ENCODE data around the gene CERS6.
"Not testable (repeated sequence)": the region's sequence is repeated elsewhere in the genome, so short reads cannot be mapped to it uniquely, and the experiment has no call there.

CERS6 gene

DNA sequence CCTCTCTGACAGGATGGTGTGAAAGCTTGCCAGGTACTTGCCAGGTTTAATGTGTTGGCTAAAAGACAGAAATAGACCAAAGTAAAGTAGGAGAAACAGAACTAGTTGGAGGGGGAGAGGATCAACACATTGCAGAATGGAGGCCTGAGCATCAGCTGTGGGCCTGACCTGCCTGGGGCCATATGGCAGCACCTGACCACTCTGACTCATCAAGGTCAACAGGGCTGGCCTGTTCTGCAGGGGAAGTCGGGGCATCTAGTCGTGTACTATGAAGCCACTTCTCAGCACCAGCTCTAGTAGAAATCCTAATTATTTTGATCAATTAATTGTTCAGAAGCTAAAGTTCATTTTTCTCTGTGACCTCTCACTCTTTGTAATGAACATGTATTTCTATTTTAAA is 310.5 kb downstream of the CERS6 start (continued):
- TF ChIP-seq, protein P1, sequence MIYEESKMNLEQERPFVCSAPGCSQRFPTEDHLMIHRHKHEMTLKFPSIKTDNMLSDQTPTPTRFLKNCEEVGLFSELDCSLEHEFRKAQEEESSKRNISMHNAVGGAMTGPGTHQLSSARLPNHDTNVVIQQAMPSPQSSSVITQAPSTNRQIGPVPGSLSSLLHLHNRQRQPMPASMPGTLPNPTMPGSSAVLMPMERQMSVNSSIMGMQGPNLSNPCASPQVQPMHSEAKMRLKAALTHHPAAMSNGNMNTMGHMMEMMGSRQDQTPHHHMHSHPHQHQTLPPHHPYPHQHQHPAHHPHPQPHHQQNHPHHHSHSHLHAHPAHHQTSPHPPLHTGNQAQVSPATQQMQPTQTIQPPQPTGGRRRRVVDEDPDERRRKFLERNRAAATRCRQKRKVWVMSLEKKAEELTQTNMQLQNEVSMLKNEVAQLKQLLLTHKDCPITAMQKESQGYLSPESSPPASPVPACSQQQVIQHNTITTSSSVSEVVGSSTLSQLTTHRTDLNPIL (CRISPR knock-in tag; IDR thresholded peaks at IDR 0.05; ENCODE audit: low read depth) = no peak
- TF ChIP-seq RARB (CRISPR knock-in tag; IDR thresholded peaks at IDR 0.05) (no peak), CSDC2 (CRISPR knock-in tag; IDR thresholded peaks at IDR 0.05) (no peak)

DNA sequence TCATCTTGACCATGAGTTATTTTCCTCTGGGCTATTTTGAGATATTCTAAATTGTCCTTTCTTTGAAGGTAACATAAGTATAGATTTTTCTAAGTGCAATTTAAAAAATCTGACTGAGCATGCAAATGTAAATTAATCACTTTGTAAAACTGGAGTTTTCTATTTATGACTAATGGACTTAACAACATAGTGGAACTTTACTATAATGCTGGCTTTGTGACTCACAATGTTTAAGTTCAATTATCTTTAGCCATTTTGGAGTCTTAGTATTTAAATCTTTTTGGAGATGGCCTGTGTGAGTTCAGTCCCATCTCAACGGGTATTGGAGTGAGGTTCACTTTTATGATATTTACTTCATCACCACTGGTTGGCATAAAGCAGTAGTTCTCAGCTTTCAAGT is 311.2 kb downstream of the CERS6 start:
- TF ChIP-seq SNAI2 (CRISPR knock-in tag; IDR thresholded peaks at IDR 0.05) (no peak), ZC3H10 (CRISPR knock-in tag; IDR thresholded peaks at IDR 0.05) (no peak), ESRRG (CRISPR knock-in tag; IDR thresholded peaks at IDR 0.05) (no peak), ZNF8 (CRISPR knock-in tag; IDR thresholded peaks at IDR 0.05) (no peak), OSR1 (CRISPR knock-in tag; IDR thresholded peaks at IDR 0.05) (no peak), ISL1 (CRISPR knock-in tag; IDR thresholded peaks at IDR 0.05) (no peak), TOX (CRISPR knock-in tag; IDR thresholded peaks at IDR 0.05; ENCODE audit: borderline replicate concordance) (no peak), RARB (CRISPR knock-in tag; IDR thresholded peaks at IDR 0.05) (no peak), CSDC2 (CRISPR knock-in tag; IDR thresholded peaks at IDR 0.05) (no peak), ZFP3 (CRISPR knock-in tag; IDR thresholded peaks at IDR 0.05) (no peak), GLIS3 (CRISPR knock-in tag; IDR thresholded peaks at IDR 0.05) (no peak)
- TF ChIP-seq, protein P2, sequence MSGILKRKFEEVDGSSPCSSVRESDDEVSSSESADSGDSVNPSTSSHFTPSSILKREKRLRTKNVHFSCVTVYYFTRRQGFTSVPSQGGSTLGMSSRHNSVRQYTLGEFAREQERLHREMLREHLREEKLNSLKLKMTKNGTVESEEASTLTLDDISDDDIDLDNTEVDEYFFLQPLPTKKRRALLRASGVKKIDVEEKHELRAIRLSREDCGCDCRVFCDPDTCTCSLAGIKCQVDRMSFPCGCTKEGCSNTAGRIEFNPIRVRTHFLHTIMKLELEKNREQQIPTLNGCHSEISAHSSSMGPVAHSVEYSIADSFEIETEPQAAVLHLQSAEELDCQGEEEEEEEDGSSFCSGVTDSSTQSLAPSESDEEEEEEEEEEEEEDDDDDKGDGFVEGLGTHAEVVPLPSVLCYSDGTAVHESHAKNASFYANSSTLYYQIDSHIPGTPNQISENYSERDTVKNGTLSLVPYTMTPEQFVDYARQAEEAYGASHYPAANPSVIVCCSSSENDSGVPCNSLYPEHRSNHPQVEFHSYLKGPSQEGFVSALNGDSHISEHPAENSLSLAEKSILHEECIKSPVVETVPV (CRISPR knock-in tag; IDR thresholded peaks at IDR 0.05) = no peak
- TF ChIP-seq, protein P3, sequence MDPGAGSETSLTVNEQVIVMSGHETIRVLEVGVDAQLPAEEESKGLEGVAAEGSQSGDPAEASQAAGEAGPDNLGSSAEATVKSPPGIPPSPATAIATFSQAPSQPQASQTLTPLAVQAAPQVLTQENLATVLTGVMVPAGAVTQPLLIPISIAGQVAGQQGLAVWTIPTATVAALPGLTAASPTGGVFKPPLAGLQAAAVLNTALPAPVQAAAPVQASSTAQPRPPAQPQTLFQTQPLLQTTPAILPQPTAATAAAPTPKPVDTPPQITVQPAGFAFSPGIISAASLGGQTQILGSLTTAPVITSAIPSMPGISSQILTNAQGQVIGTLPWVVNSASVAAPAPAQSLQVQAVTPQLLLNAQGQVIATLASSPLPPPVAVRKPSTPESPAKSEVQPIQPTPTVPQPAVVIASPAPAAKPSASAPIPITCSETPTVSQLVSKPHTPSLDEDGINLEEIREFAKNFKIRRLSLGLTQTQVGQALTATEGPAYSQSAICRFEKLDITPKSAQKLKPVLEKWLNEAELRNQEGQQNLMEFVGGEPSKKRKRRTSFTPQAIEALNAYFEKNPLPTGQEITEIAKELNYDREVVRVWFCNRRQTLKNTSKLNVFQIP (CRISPR knock-in tag; IDR thresholded peaks at IDR 0.05; ENCODE audit: borderline replicate concordance, low read depth) = no peak
- ATAC-seq = no peak

DNA sequence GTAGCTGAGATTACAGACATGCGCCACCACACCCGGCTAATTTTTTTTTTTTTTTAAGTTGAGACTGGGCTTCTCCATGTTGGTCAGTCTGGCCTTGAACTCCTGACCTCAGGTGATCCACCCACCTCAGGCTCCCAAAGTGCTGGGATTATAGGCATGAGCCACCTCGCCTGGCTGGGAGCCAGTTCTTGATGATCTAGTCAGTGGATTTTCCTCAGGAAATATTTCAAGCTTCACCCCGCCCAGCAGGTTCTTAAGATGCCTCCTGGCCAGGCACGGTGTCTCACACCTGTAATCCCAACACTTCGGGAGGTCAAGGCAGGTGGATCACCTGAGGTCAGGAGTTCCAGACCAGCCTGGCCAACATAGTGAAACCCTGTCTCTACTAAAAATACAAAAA is 312.3 kb downstream of the CERS6 start:
- ATAC-seq = not testable (repeated sequence)

DNA sequence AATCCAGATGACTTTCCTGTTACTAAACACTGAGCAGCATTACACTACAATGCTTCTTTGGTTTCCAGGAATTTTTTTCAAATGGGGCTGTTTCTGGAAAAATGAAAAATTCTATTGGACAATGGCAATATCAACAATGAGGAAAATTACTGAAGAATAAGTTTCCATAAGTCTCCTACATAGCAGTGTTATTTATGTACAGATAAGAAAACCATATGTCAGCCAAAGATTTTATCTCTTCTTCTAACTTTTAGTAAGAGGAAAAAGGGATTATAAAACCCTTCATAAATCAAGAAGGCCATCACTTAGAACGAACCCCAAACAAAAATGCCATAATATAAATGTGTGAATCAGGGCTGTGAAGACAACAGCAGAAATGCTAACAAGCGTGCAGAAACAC is 314.7 kb downstream of the CERS6 start:
- no peak for ATAC-seq
- TF ChIP-seq BACH2 (CRISPR knock-in tag; IDR thresholded peaks at IDR 0.05; ENCODE audit: borderline replicate concordance) = no peak
- no peak for TF ChIP-seq ESRRG (CRISPR knock-in tag; IDR thresholded peaks at IDR 0.05)
- peak; percentile 69 for TF ChIP-seq ISL1 (CRISPR knock-in tag; IDR thresholded peaks at IDR 0.05)
- no peak for TF ChIP-seq ZNF565 (CRISPR knock-in tag; conservative IDR thresholded peaks at IDR 0.05; ENCODE audit: low read depth)

DNA sequence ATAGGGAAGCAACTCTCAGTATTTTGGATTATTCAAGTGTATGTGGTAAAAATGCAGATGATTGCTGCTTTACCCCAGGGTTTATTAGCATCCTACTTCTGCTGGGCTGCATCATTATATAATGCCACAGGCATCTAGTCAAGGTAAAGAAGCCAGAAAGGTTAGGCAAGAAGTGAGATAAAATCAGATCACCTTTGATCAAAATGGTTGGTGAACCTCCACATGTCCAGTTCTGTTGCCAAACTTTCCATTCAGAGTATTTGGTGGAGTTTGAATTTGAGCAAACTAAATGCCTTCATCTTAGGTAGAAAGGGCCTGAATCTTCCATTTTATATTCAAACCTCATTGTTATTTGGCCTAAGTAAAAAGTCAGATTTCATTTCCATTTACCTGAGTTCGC is 316.6 kb downstream of the CERS6 start:
- ATAC-seq = no peak
- TF ChIP-seq SNAI2 (CRISPR knock-in tag; IDR thresholded peaks at IDR 0.05) (no peak), PATZ1 (CRISPR knock-in tag; IDR thresholded peaks at IDR 0.05; ENCODE audit: borderline replicate concordance) (no peak), ARNTL (CRISPR knock-in tag; IDR thresholded peaks at IDR 0.05; ENCODE audit: borderline replicate concordance, low read depth) (no peak), ZNF70 (CRISPR knock-in tag; IDR thresholded peaks at IDR 0.05) (no peak), PPARA (CRISPR knock-in tag; IDR thresholded peaks at IDR 0.05; ENCODE audit: borderline replicate concordance) (no peak), ZFP3 (CRISPR knock-in tag; IDR thresholded peaks at IDR 0.05) (no peak), ZNF8 (CRISPR knock-in tag; IDR thresholded peaks at IDR 0.05) (no peak), OSR1 (CRISPR knock-in tag; IDR thresholded peaks at IDR 0.05) (no peak), TOX (CRISPR knock-in tag; IDR thresholded peaks at IDR 0.05; ENCODE audit: borderline replicate concordance) (no peak), TCF4 (CRISPR knock-in tag; IDR thresholded peaks at IDR 0.05; ENCODE audit: borderline replicate concordance) (no peak), ISL1 (CRISPR knock-in tag; IDR thresholded peaks at IDR 0.05) (no peak)
- TF ChIP-seq, protein P2 (CRISPR knock-in tag; IDR thresholded peaks at IDR 0.05) = no peak
- TF ChIP-seq, protein P3 (CRISPR knock-in tag; IDR thresholded peaks at IDR 0.05; ENCODE audit: borderline replicate concordance, low read depth) = no peak
- TF ChIP-seq, protein P1 (CRISPR knock-in tag; IDR thresholded peaks at IDR 0.05; ENCODE audit: low read depth) = no peak
